Endothelial cell of umbilical vein (primary cell): ENCODE results near the gene BABAM2.

Source experiments
- EZH2 ChIP-seq: IDR thresholded peaks from 2 replicates; pipeline ENCODE4 v1.6.1; 2012; ENCODE audit warnings: borderline replicate concordance, low read depth, mild to moderate bottlenecking, moderate library complexity, low read length, inconsistent platforms; ENCODE audit not compliant: severe bottlenecking
- GATA2 ChIP-seq: IDR thresholded peaks from 2 replicates; pipeline ENCODE4 v1.7.0; 2011; ENCODE audit warnings: low read depth, mild to moderate bottlenecking, moderate library complexity, mixed read lengths, low read length; ENCODE audit not compliant: insufficient read length, insufficient read depth
- MAX ChIP-seq: IDR thresholded peaks from 2 replicates; pipeline ENCODE4 v1.6.1; 2011; ENCODE audit not compliant: insufficient read depth, insufficient read length
- MYC ChIP-seq: IDR thresholded peaks from one replicate; pipeline ENCODE4 v1.6.1; 2011; ENCODE audit warnings: mild to moderate bottlenecking, low read depth, low read length
- POLR2A ChIP-seq: IDR thresholded peaks from 2 replicates; pipeline ENCODE4 v1.6.1; 2012; ENCODE audit warnings: low read depth, mild to moderate bottlenecking, control low read depth, low read length
- POLR2AphosphoS5 ChIP-seq: IDR thresholded peaks from 2 replicates; pipeline ENCODE4 v1.6.1; 2012; ENCODE audit warnings: low read depth, mild to moderate bottlenecking, control low read depth, low read length, moderate library complexity; ENCODE audit not compliant: insufficient read depth
- TF ChIP-seq, protein P1 (sequence below), 2 donors: IDR thresholded peaks; 1 replicate in 1 of 2; 2 replicates in 1 of 2; pipeline ENCODE4 v1.5.1; 2011; ENCODE audit warnings: low read length in 2 of 2, mild to moderate bottlenecking in 2 of 2, moderate library complexity in 2 of 2, control low read depth in 1 of 2, inconsistent platforms in 1 of 2, low read depth in 1 of 2; ENCODE audit not compliant: insufficient read depth in 1 of 2; ENCODE audit errors: extremely low read depth in 1 of 2

- TF ChIP-seq POLR2A (no peak), EZH2 (no peak), POLR2AphosphoS5 (no peak), GATA2 (no peak), MYC (no peak), MAX (no peak)
- TF ChIP-seq, protein P1, sequence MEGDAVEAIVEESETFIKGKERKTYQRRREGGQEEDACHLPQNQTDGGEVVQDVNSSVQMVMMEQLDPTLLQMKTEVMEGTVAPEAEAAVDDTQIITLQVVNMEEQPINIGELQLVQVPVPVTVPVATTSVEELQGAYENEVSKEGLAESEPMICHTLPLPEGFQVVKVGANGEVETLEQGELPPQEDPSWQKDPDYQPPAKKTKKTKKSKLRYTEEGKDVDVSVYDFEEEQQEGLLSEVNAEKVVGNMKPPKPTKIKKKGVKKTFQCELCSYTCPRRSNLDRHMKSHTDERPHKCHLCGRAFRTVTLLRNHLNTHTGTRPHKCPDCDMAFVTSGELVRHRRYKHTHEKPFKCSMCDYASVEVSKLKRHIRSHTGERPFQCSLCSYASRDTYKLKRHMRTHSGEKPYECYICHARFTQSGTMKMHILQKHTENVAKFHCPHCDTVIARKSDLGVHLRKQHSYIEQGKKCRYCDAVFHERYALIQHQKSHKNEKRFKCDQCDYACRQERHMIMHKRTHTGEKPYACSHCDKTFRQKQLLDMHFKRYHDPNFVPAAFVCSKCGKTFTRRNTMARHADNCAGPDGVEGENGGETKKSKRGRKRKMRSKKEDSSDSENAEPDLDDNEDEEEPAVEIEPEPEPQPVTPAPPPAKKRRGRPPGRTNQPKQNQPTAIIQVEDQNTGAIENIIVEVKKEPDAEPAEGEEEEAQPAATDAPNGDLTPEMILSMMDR (IDR thresholded peaks at IDR 0.05; ENCODE audit: extremely low read depth in 1 of 2, insufficient read depth in 1 of 2, low read depth in 1 of 2, low read length in 2 of 2) = no peak
These were observed 376.8 kb downstream of the BABAM2 start for GRCh38 chr2:28267282-28267681.
